OCI-LY7 (cell line): ENCODE measurements around the gene DHODH.

Experiments
- EZH2phosphoT487 ChIP-seq: fragments of 200-600 bp; sonication (generic); IDR thresholded peaks from 2 replicates; pipeline ENCODE4 v1.6.1; 2018; ENCODE audit warnings: low read depth, borderline replicate concordance, mild to moderate bottlenecking, mixed run types, antibody characterized with exemption, low read length, moderate library complexity, mixed read lengths
- TF ChIP-seq, protein P1 (sequence below): fragments of 200-600 bp; sonication (generic); conservative IDR thresholded peaks from 2 replicates; pipeline ENCODE4 v1.5.1; 2014; ENCODE audit warnings: mild to moderate bottlenecking, antibody characterized with exemption, low read length, moderate library complexity, mixed read lengths

DNA sequence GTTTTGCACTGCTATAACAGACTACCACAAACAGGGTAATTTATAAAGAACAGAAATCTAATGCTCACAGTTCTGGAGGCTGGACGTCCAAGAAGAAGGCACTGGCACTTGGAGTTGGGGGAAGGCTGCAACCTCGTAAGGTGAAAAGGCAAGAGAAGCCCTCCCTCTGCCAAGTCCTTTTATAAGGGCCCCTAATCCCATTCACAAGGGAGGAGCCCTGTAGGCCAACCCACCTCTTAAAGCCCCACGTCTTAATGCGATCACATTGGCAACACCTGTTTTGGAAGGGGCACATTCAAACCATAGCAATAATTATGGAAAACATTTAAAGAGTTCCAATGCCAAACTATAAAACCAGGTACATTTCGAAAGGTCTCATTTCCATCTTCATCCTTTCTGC is 13.5 kb upstream of the DHODH start:
- TF ChIP-seq, protein P1, sequence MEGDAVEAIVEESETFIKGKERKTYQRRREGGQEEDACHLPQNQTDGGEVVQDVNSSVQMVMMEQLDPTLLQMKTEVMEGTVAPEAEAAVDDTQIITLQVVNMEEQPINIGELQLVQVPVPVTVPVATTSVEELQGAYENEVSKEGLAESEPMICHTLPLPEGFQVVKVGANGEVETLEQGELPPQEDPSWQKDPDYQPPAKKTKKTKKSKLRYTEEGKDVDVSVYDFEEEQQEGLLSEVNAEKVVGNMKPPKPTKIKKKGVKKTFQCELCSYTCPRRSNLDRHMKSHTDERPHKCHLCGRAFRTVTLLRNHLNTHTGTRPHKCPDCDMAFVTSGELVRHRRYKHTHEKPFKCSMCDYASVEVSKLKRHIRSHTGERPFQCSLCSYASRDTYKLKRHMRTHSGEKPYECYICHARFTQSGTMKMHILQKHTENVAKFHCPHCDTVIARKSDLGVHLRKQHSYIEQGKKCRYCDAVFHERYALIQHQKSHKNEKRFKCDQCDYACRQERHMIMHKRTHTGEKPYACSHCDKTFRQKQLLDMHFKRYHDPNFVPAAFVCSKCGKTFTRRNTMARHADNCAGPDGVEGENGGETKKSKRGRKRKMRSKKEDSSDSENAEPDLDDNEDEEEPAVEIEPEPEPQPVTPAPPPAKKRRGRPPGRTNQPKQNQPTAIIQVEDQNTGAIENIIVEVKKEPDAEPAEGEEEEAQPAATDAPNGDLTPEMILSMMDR, result no peak
- TF ChIP-seq EZH2phosphoT487, result no peak
